Measurements from ENCODE around the gene HSPA14. TPM values are rescaled to one million over a fixed set of nuclear protein-coding genes. Genes with fewer than 3 reads are reported as not detected.

HSPA14 gene
- total RNA-seq, 1 experiment from 2014 or later, result 41.0 TPM

GRCh38 chr10:14823966-14824365 is 14.1 kb upstream of the HSPA14 start:
- H3K4me2 ChIP-seq (ENCODE audit: insufficient read depth, insufficient read length, low read length), result no peak overlapping the region
- no peak overlapping the region for H2AK5ac ChIP-seq (ENCODE audit: insufficient read length, low read length)
- no peak overlapping the region for H2BK15ac ChIP-seq (ENCODE audit: low read depth, low read length)
- no peak overlapping the region for H3K14ac ChIP-seq (ENCODE audit: insufficient read depth, low read length)
- H3K4ac ChIP-seq (ENCODE audit: low read depth, low read length), result no peak overlapping the region
- H3K9me3 Mint-ChIP-seq, result no peaks in the 10 kb centered on the region; a peak in 1 of 5 replicates
- H4K91ac ChIP-seq (ENCODE audit: insufficient read length, low read depth, low read length), result no peak overlapping the region
- no peak overlapping the region for H4K5ac ChIP-seq (ENCODE audit: insufficient read length, low read depth, low read length)
- no peaks in the 10 kb centered on the region for H3K4me1 ChIP-seq (ENCODE audit: insufficient read depth, low read length)
- no peak overlapping the region for H3K18ac ChIP-seq (ENCODE audit: insufficient read length, low read depth, low read length)
- H3K9ac ChIP-seq (ENCODE audit: extremely low read depth, insufficient read length, low read length), result no peak overlapping the region
- DNase-seq, result no peak
- no peaks in the 10 kb centered on the region for H3K9me3 ChIP-seq (ENCODE audit: control insufficient read depth, low read depth, low read length)
- peaks cover 11% of the 10 kb centered on the region for H3K27me3 Mint-ChIP-seq (ENCODE audit: low read depth)
- no peak overlapping the region for H2AFZ ChIP-seq (ENCODE audit: low read length)
- no peak overlapping the region for H3K27ac Mint-ChIP-seq
- no peak for TF ChIP-seq CTCF (conservative IDR thresholded peaks at IDR 0.05)
- no peak overlapping the region for H2BK5ac ChIP-seq (ENCODE audit: insufficient read length, low read length)
- no peaks in the 10 kb centered on the region for H3K23me2 ChIP-seq (ENCODE audit: insufficient read length, low read depth, low read length, poor library complexity, severe bottlenecking)
- no peaks in the 10 kb centered on the region for H4K20me1 ChIP-seq (ENCODE audit: control insufficient read depth, insufficient read depth, insufficient read length)
- H3K56ac ChIP-seq (ENCODE audit: insufficient read length, low read depth, low read length), result no peak overlapping the region
- H3K23ac ChIP-seq (ENCODE audit: insufficient read length, low read depth, low read length), result no peak overlapping the region
- H3K27me3 ChIP-seq (ENCODE audit: insufficient read depth, low read length), result no peaks in the 10 kb centered on the region
- H2BK12ac ChIP-seq (ENCODE audit: insufficient read length, low read depth, low read length), result no peak overlapping the region
- no peak overlapping the region for H4K8ac ChIP-seq (replicated peaks; ENCODE audit: insufficient read length, low read depth, low read length)
- no peak overlapping the region for H3T11ph ChIP-seq (ENCODE audit: low read length)
- no peak overlapping the region for H3K27ac ChIP-seq (ENCODE audit: insufficient read length, low read depth, low read length)
- H3K79me2 ChIP-seq (ENCODE audit: insufficient read depth, low read length), result no peaks in the 10 kb centered on the region
- H3K4me1 Mint-ChIP-seq, result peaks cover 16 to 24% of the 10 kb centered on the region in 2 experiments
- H2BK20ac ChIP-seq (ENCODE audit: low read depth, low read length, poor library complexity, severe bottlenecking), result no peak overlapping the region
- no peak overlapping the region for H3K4me3 Mint-ChIP-seq
- no peak overlapping the region for H2BK120ac ChIP-seq (ENCODE audit: low read depth, low read length, poor library complexity, severe bottlenecking)
- H3K36me3 Mint-ChIP-seq (ENCODE audit: insufficient read depth in 1 of 3, low read depth in 3 of 3), result no peaks in the 10 kb centered on the region
- no CpG with 5 or more reads among the region's 3 CpGs for WGBS (ENCODE audit: extremely low coverage, insufficient read length, low lambda C conversion rate)
- H3K79me1 ChIP-seq (ENCODE audit: insufficient read depth, low read depth, low read length, poor library complexity, severe bottlenecking), result no peaks in the 10 kb centered on the region
